GM03348 (cell line): ENCODE data around the gene DCAF11.
A peak's percentile ranks its signal among the peaks of the same experiment; 100 is the strongest.

Source experiments
- DNase-seq: peaks from one replicate; pipeline ENCODE4 v3.0.0; 2012; ENCODE audit warnings: low spot score

DCAF11 gene

DNA sequence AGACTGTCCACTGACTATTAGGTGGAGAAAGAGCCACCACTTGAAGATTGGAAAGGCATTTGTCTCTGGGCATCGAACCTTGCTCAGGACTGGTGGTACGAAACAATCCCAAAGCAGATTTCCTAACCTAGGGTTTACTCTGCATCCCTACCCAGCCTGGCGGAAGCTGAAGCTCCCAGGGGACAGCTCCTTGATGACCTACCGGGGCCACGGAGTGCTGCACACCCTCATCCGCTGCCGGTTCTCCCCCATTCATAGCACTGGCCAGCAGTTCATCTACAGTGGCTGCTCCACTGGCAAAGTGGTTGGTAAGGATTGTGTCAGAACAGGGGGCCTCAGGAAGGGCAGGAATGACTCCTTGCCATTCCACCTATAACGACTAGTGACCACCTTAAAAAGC lies 6.6 kb downstream of the DCAF11 start:
- DNase-seq = no peak

DNA sequence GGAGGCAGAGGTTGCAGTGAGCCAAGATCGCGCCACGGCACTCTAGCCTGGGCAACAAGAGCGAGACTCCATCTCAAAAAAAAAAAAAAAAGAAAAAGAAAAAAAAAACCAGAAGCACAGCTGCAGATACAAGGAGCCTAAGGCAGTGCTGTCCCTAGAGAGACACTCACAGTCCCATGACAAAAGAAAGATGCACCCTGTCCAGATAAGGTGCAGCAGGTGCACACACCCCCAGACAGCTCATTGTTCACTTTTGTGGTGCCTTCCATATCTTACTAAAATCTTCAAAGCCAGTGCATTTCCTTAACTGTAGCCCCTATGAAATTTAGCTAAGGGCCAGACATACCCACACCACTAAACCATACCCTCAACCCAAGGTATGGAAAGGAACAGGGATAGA lies 7.8 kb downstream of the DCAF11 start:
- no peak for DNase-seq

DNA sequence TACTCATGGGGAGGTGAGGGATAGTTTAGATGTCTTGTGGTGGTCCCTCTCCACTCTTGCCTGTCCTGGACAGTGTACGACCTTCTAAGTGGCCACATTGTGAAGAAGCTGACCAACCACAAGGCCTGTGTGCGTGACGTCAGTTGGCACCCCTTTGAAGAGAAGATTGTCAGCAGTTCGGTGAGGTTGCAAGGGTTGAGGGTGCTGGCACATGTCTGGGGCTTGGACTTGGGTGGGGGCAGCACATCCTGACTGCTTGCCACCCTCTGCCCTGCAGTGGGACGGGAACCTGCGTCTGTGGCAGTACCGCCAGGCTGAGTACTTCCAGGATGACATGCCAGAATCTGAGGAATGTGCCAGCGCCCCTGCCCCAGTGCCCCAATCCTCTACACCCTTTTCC lies 8.3 kb downstream of the DCAF11 start:
- DNase-seq = no peak

DNA sequence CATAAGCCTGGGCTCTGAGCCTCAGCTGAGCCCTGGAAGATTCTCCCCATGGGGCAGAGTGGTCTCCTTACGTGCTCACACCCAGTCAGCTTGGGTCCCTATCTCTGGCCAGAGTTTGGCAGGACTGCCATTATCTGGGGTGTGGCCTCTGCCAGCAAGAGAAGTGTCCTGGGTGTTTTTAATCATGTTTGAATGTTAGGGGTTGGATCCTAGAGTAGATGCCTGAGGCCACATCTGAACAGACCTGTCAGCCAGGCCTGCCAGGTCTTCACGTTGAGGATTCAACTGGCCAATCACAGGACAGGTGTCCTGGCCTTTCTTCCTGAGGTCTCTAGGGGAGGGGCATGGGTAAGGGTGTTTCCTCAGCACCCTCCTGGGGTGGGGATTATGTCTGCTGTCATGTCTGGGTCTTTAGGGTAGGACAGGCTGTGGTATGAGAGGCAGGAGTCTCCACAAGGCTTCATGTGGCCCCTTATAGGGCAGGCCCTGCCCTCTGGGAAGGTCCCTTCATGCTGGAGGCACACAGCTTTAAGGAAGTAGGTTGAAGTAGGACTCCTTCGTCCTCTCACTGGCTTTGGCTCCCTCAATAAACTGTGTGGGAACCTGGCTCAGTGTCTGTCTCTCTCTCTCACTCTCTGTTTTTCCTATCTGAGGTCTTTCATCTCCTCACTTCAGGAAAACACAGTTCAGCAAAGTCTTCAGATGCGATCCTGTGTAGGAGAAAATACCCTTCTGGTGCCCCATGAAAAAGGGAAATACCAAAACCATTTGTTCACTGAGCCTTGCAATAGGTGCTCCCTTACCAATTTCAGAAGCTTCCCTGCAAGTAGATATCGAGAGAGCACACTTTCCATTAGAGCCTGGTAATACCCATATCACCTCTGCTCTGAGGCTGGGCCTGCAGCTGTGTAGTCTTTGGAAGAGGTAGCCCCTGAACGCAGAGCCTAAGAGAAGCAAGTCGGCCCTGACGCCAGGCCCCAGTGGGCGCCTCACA lies 9.1 kb downstream of the DCAF11 start:
- DNase-seq = no peak

DNA sequence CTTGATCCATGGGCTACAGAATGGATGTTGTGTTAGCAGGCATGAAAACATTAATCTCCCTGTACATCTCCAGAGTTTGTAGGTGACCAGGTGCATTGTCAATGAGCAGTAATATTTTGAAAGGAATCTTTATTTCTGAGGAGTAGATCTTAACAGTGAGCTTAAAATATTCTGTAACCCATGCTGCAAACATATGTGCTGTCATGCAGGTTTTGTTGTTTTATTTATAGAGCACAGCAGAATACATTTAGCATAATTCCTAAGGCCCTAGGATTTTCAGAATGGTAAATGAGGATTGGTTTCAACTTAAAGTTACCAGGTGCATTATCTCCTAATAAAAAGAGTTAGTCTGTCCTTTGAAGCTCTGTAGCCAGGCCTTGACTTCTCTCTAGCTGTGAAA lies 12.4 kb downstream of the DCAF11 start:
- DNase-seq = no peak

DNA sequence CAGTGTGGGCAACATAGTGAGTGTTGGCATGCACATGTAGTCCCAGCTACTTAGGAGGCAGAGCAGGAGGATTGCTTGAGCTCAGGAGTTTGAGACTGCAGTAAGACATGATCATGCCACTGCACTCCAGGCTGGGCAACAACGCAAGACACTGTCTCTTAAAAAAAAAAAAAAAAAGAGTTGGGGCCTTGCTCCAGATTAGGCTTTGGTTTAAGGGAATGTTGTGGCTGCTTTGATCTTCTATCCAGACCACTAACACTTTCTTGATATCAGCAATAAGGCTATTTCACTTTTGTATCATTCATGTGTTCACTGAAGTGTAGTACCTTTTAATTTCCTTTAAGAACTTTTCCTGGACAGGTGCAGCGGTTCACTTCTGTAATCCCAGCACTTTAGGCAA lies 13.1 kb downstream of the DCAF11 start:
- DNase-seq = no peak

DNA sequence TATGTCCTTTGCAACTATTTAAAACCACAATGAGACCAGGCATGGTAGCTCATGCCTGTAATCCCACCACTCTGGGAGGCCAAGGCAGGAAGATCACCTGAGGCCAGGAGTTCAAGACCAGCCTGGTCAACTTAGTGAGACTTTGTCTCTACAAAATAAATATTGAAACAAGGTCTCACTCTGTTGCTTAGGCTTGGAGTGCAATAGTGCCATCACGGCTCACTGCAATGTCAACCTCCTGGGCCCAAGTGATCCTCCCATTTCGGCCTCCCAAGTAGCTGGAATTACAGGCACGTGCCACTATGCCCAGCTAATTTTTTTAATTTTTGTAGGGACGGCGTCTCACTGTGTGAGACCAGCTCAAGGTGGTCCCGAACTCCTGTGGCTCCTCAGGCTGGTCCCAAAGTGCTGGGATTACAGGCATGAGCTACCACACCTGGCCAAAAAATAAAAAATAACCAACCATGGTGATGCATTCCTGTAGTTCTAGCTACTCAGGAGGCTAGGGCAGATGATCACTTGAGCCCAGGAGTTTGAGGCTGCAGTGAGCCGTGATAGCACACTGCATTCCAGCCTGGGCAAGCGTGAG lies 14.9 kb downstream of the DCAF11 start:
- no peak for DNase-seq

DNA sequence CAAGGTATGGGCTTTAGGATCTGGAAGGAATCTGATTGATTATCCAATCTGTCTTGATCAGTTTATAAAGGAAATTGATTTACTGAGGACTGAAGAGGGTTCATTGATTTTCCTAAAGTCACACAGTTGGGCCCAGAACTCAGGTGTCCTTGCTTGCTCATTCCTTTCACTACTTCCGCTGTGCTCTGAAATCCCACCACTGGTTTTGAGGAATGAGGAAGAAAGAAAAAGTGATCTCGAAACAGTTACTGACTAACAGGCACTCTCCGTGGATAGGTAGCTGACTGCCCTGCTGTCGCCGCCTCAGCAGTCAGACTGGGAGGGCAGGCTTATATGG lies 15.8 kb downstream of the DCAF11 start, which contains the start of gene FITM1:
Gene FITM1, plus strand, starts transcription at position 280 of the 337 bp plus-strand sequence. CDS start 905 bp downstream, outside the sequence.
- DNase-seq = no peak

DNA sequence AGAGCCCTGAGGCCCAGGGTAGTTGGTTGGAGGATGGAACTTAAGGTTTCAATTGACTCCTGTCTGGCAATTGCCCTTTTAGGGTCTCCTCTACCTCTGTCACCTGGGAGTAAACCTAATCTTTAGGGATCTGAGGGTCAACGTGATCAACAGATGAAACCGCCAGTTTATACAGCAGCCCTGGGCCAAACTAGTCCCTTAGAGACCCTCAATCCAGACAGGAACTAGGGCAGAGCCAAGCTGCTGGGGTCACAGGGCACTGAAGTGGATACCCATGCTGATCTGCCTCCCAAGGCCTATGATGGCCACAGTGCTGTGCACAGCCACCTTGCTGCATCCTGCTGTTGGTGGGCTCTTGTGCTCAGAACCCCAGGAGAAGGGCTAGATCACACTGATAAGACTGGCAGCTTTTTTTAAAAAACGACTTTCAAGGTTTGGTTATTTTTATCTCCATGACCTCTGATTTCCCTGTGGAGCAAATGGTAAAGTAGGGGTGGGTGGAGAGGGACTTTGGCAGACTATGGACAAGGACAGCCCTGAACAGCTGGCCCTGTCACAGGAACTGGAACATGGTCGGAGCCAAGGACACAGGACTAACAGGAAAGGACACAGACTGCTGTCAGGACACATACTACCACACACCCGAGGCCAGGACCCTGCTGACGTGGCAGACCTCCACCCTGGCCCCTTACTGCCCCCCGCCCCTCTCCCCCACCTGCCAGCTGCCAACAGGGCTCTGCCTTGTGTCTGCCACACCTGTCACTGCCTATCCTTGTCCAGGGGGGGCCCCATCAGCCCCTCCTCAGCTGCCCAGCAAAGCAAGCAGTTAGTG lies 16.4 kb downstream of the DCAF11 start:
- no peak for DNase-seq

DNA sequence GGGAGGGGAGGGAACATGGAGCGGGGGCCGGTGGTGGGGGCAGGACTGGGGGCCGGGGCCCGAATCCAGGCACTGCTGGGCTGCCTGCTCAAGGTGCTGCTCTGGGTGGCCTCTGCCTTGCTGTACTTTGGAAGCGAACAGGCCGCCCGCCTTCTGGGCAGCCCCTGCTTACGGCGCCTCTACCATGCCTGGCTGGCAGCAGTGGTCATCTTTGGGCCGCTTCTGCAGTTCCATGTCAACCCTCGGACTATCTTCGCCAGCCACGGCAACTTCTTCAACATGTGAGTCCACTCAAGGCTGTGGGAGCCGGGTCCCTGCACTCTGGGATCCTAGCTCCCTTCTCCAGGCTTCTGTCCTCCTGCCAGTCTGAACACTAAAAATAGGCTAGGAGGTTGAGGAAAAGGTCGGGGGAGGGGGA lies 17.0 kb downstream of the DCAF11 start:
- no peak for DNase-seq

DNA sequence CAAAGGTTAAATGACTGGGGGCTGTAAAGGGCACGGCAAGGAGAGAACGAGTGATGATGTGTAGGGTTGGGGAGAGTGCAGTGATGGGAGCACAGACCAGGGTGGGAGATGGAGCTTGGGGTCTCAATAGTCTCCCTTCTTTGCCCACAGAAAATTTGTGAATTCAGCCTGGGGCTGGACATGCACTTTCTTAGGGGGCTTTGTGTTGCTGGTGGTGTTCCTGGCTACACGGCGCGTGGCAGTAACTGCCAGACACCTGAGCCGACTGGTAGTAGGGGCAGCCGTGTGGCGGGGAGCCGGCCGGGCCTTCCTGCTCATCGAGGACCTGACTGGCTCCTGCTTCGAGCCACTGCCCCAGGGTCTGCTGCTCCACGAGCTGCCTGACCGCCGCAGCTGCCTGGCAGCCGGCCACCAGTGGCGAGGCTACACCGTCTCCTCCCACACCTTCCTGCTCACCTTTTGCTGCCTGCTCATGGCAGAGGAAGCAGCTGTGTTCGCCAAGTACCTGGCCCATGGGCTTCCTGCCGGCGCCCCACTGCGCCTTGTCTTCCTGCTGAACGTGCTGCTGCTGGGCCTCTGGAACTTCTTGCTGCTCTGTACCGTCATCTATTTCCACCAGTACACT lies 17.6 kb downstream of the DCAF11 start:
- DNase-seq = no peak

DNA sequence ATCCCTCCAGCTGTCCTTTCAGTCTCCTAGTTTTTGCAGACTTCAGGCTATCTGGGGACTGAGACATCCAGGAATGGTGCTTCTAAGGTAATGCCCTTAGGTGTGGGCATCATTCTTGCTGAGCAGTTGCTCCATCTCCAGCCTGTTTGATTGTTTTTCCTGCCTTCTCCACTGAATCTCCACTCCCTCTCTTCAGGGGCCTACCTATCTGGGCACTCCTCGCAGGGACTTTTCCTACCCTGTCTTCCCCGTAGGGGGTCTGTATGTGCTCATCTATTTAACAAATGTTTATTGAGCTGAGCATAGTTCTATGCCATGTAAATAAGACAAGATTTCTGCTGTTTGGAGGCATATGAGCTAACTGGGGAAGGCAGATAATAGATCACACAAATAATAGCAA lies 18.4 kb downstream of the DCAF11 start:
- no peak for DNase-seq

DNA sequence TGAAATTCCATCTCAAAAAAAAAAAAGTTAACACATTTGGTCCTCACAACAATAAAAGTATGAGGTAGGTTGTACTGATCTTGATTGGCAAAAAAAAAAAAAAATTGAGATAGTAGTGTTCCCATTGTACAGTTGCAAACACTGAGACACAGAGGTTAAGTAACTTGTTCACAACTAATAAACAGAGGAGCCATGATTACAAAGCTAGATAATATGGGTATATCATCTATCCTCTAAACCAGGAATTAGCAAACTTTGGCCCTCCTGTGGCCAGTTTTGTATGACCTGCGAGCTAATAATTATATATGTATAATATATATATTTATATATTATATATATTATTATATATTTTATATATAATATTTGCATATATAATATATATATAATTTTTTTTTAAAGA lies 19.2 kb downstream of the DCAF11 start:
- no peak for DNase-seq

DNA sequence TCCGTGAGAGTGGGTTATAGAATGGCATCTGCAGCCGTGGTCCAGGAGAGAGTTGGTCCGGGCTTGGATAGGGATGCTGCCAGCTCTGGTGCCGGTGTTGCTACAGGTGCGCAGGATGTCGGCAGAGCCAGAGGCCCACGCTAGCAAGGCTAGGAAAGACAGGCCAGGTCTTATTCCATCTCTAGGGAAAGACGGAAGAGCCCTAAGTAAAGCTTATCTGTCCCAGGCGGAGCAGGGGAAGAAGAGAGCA lies 20.9 kb downstream of the DCAF11 start:
- no peak for DNase-seq

DNA sequence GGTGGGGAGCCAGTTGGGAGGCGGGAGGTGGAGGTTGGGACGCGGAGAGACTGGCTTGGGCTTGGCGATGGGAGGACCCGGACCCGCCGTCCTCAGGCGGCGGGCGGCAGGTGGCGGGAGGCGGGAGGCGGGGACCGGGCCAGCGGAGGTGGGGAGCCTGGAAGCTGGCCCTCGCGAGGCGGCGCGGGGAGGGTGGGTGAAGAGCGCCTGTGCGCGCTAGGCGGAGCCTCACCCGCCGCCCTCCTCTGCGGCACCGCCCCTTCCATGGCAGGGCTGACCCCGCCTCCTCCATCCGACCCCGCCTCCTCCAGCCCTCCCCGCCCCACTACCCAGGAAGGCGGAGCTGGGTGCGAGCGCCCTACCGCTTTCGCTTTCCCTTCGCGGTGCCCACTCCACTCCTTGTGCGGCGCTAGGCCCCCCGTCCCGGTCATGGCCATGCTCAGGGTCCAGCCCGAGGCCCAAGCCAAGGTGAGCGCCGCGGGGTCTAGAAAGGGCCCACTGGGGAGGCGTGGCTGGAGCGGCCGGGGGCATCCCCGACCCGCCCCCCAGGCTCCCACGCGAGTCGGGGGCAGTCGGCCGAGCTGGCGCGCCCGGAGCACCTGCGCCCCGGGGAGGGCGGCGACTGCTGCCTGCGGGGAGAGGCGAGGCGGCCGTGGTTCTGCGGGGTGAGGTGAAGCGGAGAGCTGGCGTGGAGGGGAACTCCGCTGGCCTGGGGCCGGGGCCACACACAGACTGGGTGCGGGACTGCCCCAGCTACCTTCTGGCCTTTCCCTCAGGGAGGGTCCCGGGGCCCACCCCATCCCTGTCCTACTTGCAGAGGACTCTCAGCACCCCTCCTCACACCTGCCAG lies 21.5 kb downstream of the DCAF11 start, which contains the start of gene PSME1:
Gene PSME1, plus strand, starts transcription at position 361 of the 850 bp plus-strand sequence. Its CDS starts 69 bp downstream, at position 430.
- DNase-seq = peak; percentile 97

DNA sequence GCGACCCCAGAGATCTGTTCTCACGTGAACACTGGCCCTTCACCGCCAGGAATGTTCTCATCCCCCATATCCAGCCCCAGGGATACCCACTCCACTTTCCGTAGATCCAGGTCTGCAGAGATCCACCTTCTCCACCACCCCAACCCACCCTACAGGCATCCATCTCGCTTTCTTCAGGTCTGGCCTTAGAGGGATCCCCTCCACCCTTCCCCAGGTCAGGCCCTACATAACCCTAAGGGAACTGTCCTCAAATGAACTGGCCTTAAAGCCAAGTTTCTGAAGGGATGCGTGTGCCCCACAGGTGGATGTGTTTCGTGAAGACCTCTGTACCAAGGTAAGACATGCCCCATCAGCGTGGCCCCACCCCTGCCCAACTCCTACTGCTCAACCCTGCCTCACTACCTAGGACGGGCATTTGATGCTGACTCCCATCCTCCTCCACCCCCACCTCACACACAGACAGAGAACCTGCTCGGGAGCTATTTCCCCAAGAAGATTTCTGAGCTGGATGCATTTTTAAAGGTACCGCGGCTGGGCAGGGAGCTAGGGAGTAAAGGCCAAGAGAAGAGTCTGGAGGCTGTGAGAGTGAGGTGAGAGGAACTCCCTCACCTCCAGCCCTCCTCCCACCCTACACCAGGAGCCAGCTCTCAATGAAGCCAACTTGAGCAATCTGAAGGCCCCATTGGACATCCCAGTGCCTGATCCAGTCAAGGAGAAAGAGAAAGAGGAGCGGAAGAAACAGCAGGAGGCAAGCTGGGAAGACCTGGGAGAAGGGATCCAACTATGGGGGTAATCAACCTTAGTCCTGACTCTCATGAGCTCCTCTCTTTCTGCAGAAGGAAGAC lies 22.3 kb downstream of the DCAF11 start:
- no peak for DNase-seq

DNA sequence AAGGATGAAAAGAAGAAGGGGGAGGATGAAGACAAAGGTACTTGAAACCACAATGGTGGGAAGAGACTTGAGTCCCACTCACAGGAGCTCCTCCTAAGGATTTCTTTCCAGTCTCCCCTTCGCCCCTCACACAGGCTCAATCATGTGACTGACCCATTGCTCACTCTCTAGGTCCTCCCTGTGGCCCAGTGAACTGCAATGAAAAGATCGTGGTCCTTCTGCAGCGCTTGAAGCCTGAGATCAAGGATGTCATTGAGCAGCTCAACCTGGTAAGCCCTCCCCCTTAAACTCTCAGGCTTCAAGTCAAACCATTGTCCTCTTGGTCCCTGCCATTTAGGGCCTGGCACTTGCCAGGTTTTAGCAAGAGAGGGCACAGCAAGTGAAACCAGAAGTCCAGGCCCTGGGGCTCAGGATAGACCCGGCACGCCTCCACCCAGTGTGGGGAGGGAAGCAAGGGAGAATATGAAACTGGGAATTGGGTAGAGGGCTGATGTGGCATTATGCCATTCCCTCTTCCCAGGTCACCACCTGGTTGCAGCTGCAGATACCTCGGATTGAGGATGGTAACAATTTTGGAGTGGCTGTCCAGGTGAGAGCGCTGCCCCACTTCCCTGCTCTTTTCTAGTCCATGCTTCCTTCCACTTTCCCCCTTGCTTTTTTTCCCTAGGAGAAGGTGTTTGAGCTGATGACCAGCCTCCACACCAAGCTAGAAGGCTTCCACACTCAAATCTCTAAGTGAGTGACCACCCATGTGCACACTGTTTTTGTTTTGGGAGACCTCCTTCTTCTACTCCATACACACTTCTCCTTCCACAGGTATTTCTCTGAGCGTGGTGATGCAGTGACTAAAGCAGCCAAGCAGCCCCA lies 23.2 kb downstream of the DCAF11 start:
- DNase-seq = no peak

DNA sequence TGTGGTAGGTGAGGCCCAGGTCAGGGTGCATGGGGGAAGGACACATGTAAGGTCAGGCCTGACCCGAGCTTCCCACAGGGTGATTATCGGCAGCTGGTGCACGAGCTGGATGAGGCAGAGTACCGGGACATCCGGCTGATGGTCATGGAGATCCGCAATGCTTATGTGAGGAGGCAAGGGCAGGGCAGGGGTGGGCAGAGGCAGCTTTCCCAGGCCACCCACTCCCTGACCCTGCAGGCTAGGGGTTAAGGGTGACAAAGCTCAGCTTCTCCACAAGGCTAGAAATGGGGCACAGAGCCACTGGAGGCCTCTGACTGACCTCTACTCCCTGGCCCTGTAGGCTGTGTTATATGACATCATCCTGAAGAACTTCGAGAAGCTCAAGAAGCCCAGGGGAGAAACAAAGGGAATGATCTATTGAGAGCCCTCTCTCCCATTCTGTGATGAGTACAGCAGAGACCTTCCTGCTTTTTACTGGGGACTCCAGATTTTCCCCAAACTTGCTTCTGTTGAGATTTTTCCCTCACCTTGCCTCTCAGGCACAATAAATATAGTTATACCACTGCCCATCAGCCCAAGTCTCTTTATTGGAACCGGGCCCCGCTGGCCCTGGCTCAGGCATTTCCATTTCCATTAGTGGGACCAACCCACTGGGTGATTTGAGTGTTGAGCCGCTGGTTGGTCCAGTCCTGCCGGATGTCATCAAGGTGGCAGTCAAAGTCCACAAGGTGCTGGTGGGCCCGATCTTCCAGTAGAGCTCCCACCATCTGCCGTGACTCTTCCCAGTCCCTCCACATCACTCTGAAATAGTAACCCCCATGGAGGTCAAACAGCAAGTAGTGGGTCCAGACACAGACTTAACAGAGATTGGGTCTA lies 24.1 kb downstream of the DCAF11 start:
- no peak for DNase-seq
